ENCODE results near the gene XPO4. TPM values are rescaled to one million over a fixed set of nuclear protein-coding genes. Genes with fewer than 3 reads are reported as not detected.
A peak's percentile ranks its signal among the peaks of the same experiment; 100 is the strongest.

Gene XPO4
- total RNA-seq, 2 donors from 2014 or later, result 9.1 to 9.6 TPM

DNA sequence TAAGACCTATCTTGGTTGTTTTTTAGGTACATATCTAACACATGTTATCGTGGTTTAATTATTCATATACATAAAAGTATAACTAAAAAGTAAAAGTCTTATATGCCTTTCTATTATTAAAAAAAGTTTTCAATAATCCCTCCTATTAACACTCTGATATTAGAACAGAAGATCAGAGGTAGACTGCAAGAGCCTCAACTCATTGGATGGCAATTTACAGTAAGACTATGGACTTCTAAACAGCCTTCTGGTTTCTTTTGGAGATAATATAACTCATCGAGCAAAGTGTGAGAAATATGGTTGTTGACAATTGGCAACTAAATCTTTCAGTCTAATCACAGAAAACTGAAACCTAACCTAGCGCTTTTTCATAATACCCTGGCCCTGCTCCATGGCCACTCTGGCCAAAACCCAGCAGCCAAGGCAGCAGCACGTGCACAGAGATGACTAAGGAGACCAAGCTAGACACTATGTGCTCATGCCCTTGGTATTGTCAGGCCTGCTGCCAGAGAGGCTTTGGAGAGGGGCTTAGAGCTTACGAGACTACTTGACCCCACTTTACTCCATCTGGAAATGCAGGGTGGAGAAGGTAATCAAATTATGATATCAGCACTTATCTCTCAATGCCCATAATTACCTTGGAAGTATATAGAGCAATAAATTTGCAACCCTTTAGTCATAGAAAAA, 88.2 kb downstream of the XPO4 start:
- intact Hi-C loops (cut with DNase I), result no loop called here
- DNase-seq (peak; percentile 80 to 85 (median 84)), ATAC-seq (peak; percentile 99)
- Histone ChIP-seq H3K27me3 (no peaks in the 10 kb centered on the region), H3K9me3 (no peaks in the 10 kb centered on the region), H3K27ac (peak overlapping the region in 2 of 4 donors; percentile 42 to 45), H3K4me1 (peaks cover 12% of the 10 kb centered on the region), H3K4me3 (no peak overlapping the region), H3K36me3 (replicated peaks in 1 of 2; ENCODE audit: insufficient read depth in 1 of 2, low read depth in 2 of 2) (no peaks in the 10 kb centered on the region)
- no peak for TF ChIP-seq POLR2A (IDR thresholded peaks at IDR 0.05)
- TF ChIP-seq, protein P1, sequence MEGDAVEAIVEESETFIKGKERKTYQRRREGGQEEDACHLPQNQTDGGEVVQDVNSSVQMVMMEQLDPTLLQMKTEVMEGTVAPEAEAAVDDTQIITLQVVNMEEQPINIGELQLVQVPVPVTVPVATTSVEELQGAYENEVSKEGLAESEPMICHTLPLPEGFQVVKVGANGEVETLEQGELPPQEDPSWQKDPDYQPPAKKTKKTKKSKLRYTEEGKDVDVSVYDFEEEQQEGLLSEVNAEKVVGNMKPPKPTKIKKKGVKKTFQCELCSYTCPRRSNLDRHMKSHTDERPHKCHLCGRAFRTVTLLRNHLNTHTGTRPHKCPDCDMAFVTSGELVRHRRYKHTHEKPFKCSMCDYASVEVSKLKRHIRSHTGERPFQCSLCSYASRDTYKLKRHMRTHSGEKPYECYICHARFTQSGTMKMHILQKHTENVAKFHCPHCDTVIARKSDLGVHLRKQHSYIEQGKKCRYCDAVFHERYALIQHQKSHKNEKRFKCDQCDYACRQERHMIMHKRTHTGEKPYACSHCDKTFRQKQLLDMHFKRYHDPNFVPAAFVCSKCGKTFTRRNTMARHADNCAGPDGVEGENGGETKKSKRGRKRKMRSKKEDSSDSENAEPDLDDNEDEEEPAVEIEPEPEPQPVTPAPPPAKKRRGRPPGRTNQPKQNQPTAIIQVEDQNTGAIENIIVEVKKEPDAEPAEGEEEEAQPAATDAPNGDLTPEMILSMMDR (IDR thresholded peaks at IDR 0.05), result no peak
- WGBS, 2 donors, result 28 to 42% methylated on average over 5 of the region's 5 CpGs

DNA sequence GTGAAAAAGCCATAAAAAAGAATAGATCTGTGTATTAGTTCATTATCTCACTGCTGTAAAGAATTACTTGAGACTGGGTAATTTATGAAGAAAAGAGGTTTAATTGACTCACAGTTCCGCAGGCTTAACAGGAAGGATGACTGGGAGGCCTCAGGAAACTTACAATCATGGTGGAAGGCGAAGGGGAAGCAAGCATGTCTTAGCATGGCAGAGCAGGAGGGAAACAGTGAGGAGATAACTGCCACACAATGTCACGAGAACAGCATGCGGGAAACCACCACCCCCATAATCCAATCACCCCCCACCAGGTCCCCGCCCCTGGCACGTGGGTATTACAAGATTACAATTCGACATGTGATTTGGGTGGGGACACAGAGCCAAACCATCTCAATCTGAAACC, 89.7 kb downstream of the XPO4 start:
- 91 to 93% methylated on average over 7 of the region's 7 CpGs for WGBS, 2 donors
- peaks cover 12% of the 10 kb centered on the region for H3K4me1 ChIP-seq
- H3K27ac ChIP-seq, result no peak overlapping the region
- H3K36me3 ChIP-seq (replicated peaks in 1 of 2; ENCODE audit: insufficient read depth in 1 of 2, low read depth in 2 of 2), result peaks cover 0 to 6% of the 10 kb centered on the region in 2 donors
- H3K27me3 ChIP-seq, result no peaks in the 10 kb centered on the region
- H3K4me3 ChIP-seq, result no peak overlapping the region
- no peaks in the 10 kb centered on the region for H3K9me3 ChIP-seq
- ATAC-seq, result no peak
- TF ChIP-seq POLR2A (IDR thresholded peaks at IDR 0.05), result no peak
- TF ChIP-seq, protein P1 (IDR thresholded peaks at IDR 0.05), result no peak
- no peak for DNase-seq
- intact Hi-C loops (cut with DNase I), result no loop called here

DNA sequence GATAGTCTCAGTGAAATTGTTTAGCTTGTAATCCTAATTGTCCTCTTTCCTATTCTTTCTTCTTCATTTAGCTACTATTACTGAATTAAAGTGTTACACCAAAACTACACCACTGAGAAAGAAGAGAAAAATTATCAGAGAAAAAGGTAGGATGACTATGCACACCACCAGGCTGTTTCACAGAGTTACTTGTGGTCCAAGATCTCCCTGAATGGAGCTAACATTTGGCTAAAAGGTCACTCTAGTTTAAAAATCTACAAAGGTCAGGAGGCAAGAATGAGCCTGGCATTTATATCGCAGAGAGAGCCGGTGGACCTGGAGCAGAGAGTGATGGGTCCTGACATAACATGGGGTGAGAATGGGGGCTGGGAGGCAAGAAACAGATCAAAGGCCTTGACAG, 91.7 kb downstream of the XPO4 start:
- WGBS, 2 donors, result 86 to 98% methylated on average over 2 of the region's 2 CpGs
- H3K4me3 ChIP-seq, result no peak overlapping the region
- H3K4me1 ChIP-seq, result peaks cover 12% of the 10 kb centered on the region
- TF ChIP-seq, protein P1 (IDR thresholded peaks at IDR 0.05), result no peak
- TF ChIP-seq POLR2A (IDR thresholded peaks at IDR 0.05), result no peak
- no peak for ATAC-seq
- peaks cover 0 to 10% of the 10 kb centered on the region in 2 donors for H3K36me3 ChIP-seq (replicated peaks in 1 of 2; ENCODE audit: insufficient read depth in 1 of 2, low read depth in 2 of 2)
- H3K27me3 ChIP-seq, result no peaks in the 10 kb centered on the region
- DNase-seq, result no peak
- H3K27ac ChIP-seq, result no peak overlapping the region
- H3K9me3 ChIP-seq, result no peaks in the 10 kb centered on the region
- intact Hi-C loops (cut with DNase I), result no loop called here

DNA sequence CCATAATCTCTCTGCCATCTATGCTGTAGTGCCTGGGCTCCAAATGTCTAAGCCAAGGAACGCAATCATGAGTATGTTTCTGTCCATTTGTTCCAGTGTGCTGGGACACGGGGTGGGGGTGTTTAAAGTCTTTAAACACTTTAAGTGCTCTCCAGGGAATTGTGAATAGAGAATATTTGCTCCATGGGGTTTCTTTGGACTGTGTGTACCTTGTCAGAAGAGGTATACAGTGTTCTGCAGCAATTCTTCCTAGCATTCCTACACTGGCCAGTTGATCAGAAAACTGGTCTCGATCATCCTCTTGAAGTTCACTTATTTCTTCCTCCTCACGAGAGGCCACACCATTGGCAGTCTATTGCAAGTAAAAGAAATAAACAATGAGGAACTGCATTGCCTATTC, 93.7 kb downstream of the XPO4 start:
- WGBS, 2 donors, result 92 to 97% methylated on average over 4 of the region's 4 CpGs
- no peaks in the 10 kb centered on the region for H3K9me3 ChIP-seq
- peaks cover 6% of the 10 kb centered on the region for H3K4me1 ChIP-seq
- H3K27me3 ChIP-seq, result no peaks in the 10 kb centered on the region
- DNase-seq, result no peak
- no peak overlapping the region for H3K27ac ChIP-seq
- intact Hi-C loops (cut with DNase I), result no loop called here
- H3K36me3 ChIP-seq (replicated peaks in 1 of 2; ENCODE audit: insufficient read depth in 1 of 2, low read depth in 2 of 2), result peaks cover 0 to 10% of the 10 kb centered on the region in 2 donors
- TF ChIP-seq, protein P1 (IDR thresholded peaks at IDR 0.05), result no peak
- no peak overlapping the region for H3K4me3 ChIP-seq
- no peak for ATAC-seq

Measured in body of pancreas (tissue), 4 donors.